IMR-90 (cell line): ENCODE data around the gene ZSCAN5A.

ENCODE experiments used
- CHD1 ChIP-seq: IDR thresholded peaks from 2 replicates; pipeline ENCODE4 v1.6.1; 2012; ENCODE audit warnings: low read depth, low read length, improper control_type of control experiment
- CTCF ChIP-seq: conservative IDR thresholded peaks from 2 replicates; pipeline ENCODE4 v1.5.1; 2012; ENCODE audit warnings: mild to moderate bottlenecking, low read depth, low read length, improper control_type of control experiment
- POLR2A ChIP-seq: IDR thresholded peaks from 2 replicates; pipeline ENCODE4 v1.6.1; 2012; ENCODE audit warnings: mild to moderate bottlenecking, low read depth, low read length
- RFX5 ChIP-seq: IDR thresholded peaks from 2 replicates; pipeline ENCODE4 v1.8.0; 2012; ENCODE audit warnings: low read depth, mild to moderate bottlenecking, low read length, moderate library complexity

DNA sequence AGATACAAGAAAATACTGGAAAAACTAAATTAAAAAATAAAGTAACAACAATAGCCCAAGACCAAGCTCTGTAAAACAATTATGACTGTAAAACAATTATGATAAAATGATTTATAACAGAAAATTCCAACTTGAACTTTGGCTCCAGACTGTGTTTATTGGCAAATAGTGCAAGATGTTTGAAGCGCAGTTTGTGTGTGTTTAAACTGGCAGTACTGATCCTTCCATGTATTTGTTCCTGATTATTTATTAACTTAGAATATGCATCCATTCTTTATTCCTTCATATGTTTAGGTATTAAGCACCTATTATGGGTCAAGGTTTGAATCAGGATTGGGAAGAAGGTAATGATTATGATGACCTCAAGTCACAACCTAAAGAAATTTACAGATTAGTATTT lies 40.9 kb upstream of the ZSCAN5A start:
- TF ChIP-seq RFX5 = no peak
- TF ChIP-seq CTCF = no peak
- no peak for TF ChIP-seq POLR2A
- TF ChIP-seq CHD1 = no peak
